ENCODE data around the gene RNF26. TPM values are rescaled to one million over a fixed set of nuclear protein-coding genes. Genes with fewer than 3 reads are reported as not detected.

Gene RNF26
- total RNA-seq, 2 experiments from 2014 or later, result 30.2 to 31.9 TPM

GRCh38 chr11:119347940-119348605, 13.7 kb downstream of the RNF26 start:
- H3K36me3 Mint-ChIP-seq (ENCODE audit: low read depth), result no peaks in the 10 kb centered on the region

GRCh38 chr11:119350302-119350701, 16.0 kb downstream of the RNF26 start:
- Mint-ChIP-seq H3K4me1 (ENCODE audit: low read depth) (peaks cover 6% of the 10 kb centered on the region), H3K4me3 (no peak overlapping the region), H3K36me3 (ENCODE audit: low read depth) (no peaks in the 10 kb centered on the region), H3K27ac (peak overlapping the region; percentile 55), H3K9me3 (no peaks in the 10 kb centered on the region), H3K27me3 (peaks cover 20% of the 10 kb centered on the region)
- no peak for DNase-seq
- CTCF ChIA-PET, result interaction anchor here (0.8 kb wide), 1 partner anchor 32 kb away, joined by 3 read pairs; no protein-coding TSS in a partner anchor
- intact Hi-C loops (cut with micrococcal nuclease), result no loop called here
- POLR2A ChIA-PET, result interaction anchor here (1.0 to 1.3 kb wide), 2 partner anchors 13 to 15 kb away, joined by 4 to 6 read pairs; no protein-coding TSS in a partner anchor
- no peak for TF ChIP-seq CTCF (IDR thresholded peaks at IDR 0.05)
- ATAC-seq, result peak; percentile 24

More at GRCh38 chr11:119347940-119348605, 13.7 kb downstream of the RNF26 start:
- no peak for ATAC-seq
- intact Hi-C loops (cut with micrococcal nuclease), result no loop called here
- CTCF ChIA-PET, result interaction anchor here (1.0 to 4.9 kb wide), 5 partner anchors 8 to 34 kb away, joined by 3 to 37 read pairs (median 5); no protein-coding TSS in a partner anchor
- H3K4me3 Mint-ChIP-seq, result no peak overlapping the region
- peaks cover 18% of the 10 kb centered on the region for H3K27me3 Mint-ChIP-seq
- H3K4me1 Mint-ChIP-seq (ENCODE audit: low read depth), result peaks cover 6% of the 10 kb centered on the region
- H3K9me3 Mint-ChIP-seq, result no peaks in the 10 kb centered on the region
- TF ChIP-seq CTCF (IDR thresholded peaks at IDR 0.05), result no peak
- no peak overlapping the region for H3K27ac Mint-ChIP-seq
- POLR2A ChIA-PET, result interaction anchor here (0.7 to 1.3 kb wide), 2 partner anchors 10 to 14 kb away, joined by 3 read pairs; no protein-coding TSS in a partner anchor
- no peak for DNase-seq

GRCh38 chr11:119351232-119351631, 16.9 kb downstream of the RNF26 start:
- H3K27me3 Mint-ChIP-seq, result peaks cover 22% of the 10 kb centered on the region
- intact Hi-C loops (cut with micrococcal nuclease), result no loop called here
- no peak for TF ChIP-seq CTCF (IDR thresholded peaks at IDR 0.05)
- H3K4me3 Mint-ChIP-seq, result no peak overlapping the region
- ATAC-seq (no peak), DNase-seq (no peak)
- H3K9me3 Mint-ChIP-seq, result no peaks in the 10 kb centered on the region
- H3K27ac Mint-ChIP-seq, result no peak overlapping the region
- POLR2A ChIA-PET, result interaction anchor here (0.9 to 1.3 kb wide), 2 partner anchors 14 to 379 kb away, joined by 3 to 4 read pairs; no protein-coding TSS in a partner anchor
- CTCF ChIA-PET, result interaction anchor here (0.6 to 3.0 kb wide), 2 partner anchors 11 to 13 kb away, joined by 3 to 11 read pairs; partner anchors contain the start of gene C1QTNF5
- H3K36me3 Mint-ChIP-seq (ENCODE audit: low read depth), result no peaks in the 10 kb centered on the region
- H3K4me1 Mint-ChIP-seq (ENCODE audit: low read depth), result peaks cover 8% of the 10 kb centered on the region

- CTCF ChIA-PET, result interaction anchor here (0.7 to 3.0 kb wide), 7 partner anchors 9 to 181 kb away, joined by 3 to 11 read pairs (median 3); partner anchors contain the start of genes C1QTNF5 and USP2
- DNase-seq, result no peak
- Mint-ChIP-seq H3K9me3 (no peaks in the 10 kb centered on the region), H3K36me3 (ENCODE audit: low read depth) (no peaks in the 10 kb centered on the region), H3K27me3 (peaks cover 23% of the 10 kb centered on the region), H3K27ac (no peak overlapping the region), H3K4me1 (ENCODE audit: low read depth) (peaks cover 11% of the 10 kb centered on the region), H3K4me3 (no peak overlapping the region)
- intact Hi-C loops (cut with micrococcal nuclease), result no loop called here
- POLR2A ChIA-PET, result no interaction called here
- ATAC-seq, result no peak
- TF ChIP-seq CTCF (IDR thresholded peaks at IDR 0.05), result no peak
These were observed 18.5 kb downstream of the RNF26 start for GRCh38 chr11:119352857-119353260.
